ENCODE results near the gene ZNF205. TPM values are rescaled to one million over a fixed set of nuclear protein-coding genes. Genes with fewer than 3 reads are reported as not detected.

ZNF205 gene
- total and polyA plus RNA-seq, 2 of the 8 experiments (the other 6 are each of a cell fraction or from before 2014, with no cell fraction given), result 19.1 to 19.9 TPM

GRCh38 chr16:3086596-3087242 lies 25.7 kb upstream of the ZNF205 start:
- FAIRE-seq, result no peak
- 0 out of 2 replicates have a peak overlapping the region, but pooled peaks have one; percentile 7 for H2BK20ac ChIP-seq (ENCODE audit: low read length)
- CTCF ChIA-PET (ENCODE audit: partially characterized antibody), result interaction anchor here (1.0 to 36.8 kb wide), 16 partner anchors 9 to 115 kb away, joined by 3 to 619 read pairs (median 6); partner anchors contain the start of genes IL32, ZNF205, ZNF213 and ZSCAN10

More at GRCh38 chr16:3086596-3087242, 25.7 kb upstream of the ZNF205 start:
- no peak overlapping the region for H3K4me3 ChIP-seq (ENCODE audit: extremely low read depth in 1 of 4, insufficient read depth in 2 of 4, low read depth in 3 of 4, low read length in 4 of 4)
- H3K18ac ChIP-seq (ENCODE audit: extremely low read depth, low read length), result no peak overlapping the region
- no peak overlapping the region for H3K14ac ChIP-seq (ENCODE audit: insufficient read length)
- H3K23ac ChIP-seq (ENCODE audit: insufficient read length), result no peak overlapping the region
- peak overlapping the region; percentile 52; the same call in 1 of the 2 replicates for H2BK5ac ChIP-seq (ENCODE audit: low read depth, low read length)
- no peak overlapping the region for H2AFZ ChIP-seq (ENCODE audit: low read length)
- H4K8ac ChIP-seq (ENCODE audit: extremely low read depth, insufficient read depth, low read length), result peak overlapping the region; percentile 36; the same call in 1 of the 2 replicates
- H3K79me2 ChIP-seq (ENCODE audit: control insufficient read depth in 1 of 2, insufficient read depth in 2 of 2, low read length in 2 of 2), result peaks cover 0 to 5% of the 10 kb centered on the region in 2 experiments; a peak in 1 of 4 replicates
- H3K27ac ChIP-seq (ENCODE audit: low read depth, low read length), result no peak overlapping the region; the same call in 1 of the 2 replicates
- H3K4ac ChIP-seq (replicated peaks; ENCODE audit: insufficient read length, low read depth, low read length), result no peak overlapping the region
- no peak overlapping the region for H2BK120ac ChIP-seq (replicated peaks; ENCODE audit: low read depth, low read length)
- 89% methylated on average over 14 of the region's 14 CpGs; no CpG with 5 or more reads in 1 of the 2 experiments for WGBS, 2 experiments (ENCODE audit: extremely low coverage in 1 of 2, insufficient coverage in 1 of 2, insufficient read length in 1 of 2, insufficient replicate concordance in 2 of 2, low coverage in 1 of 2, low lambda C conversion rate in 2 of 2, missing lambda C conversion rate in 1 of 2)
- DNase-seq (ENCODE audit: low read depth in 1 of 2, low spot score in 2 of 2), result no peak
- H2BK12ac ChIP-seq (ENCODE audit: low read depth, low read length), result no peak overlapping the region
- POLR2A ChIA-PET (ENCODE audit: partially characterized antibody), result interaction anchor here (0.7 to 8.3 kb wide), 22 partner anchors 11 to 117 kb away, joined by 3 to 137 read pairs (median 5); partner anchors contain the start of genes CLDN6, HCFC1R1, IL32 and THOC6
- no peaks in the 10 kb centered on the region for H3K27me3 ChIP-seq (replicated peaks in 1 of 4; ENCODE audit: control insufficient read depth in 3 of 4, extremely low read depth in 1 of 4, insufficient read depth in 3 of 4, low read length in 3 of 4)
- H3K23me2 ChIP-seq (ENCODE audit: low read depth, low read length), result no peaks in the 10 kb centered on the region
- H4K91ac ChIP-seq (replicated peaks; ENCODE audit: insufficient read length, low read length), result no peak overlapping the region
- H3K4me1 ChIP-seq (replicated peaks in 1 of 4; ENCODE audit: control insufficient read depth in 3 of 4, insufficient read depth in 4 of 4, low read length in 3 of 4), result peaks cover 0 to 6% (median 5%) of the 10 kb centered on the region in 4 experiments; a peak in 6 of 7 replicates
- H4K20me1 ChIP-seq (replicated peaks in 1 of 2; ENCODE audit: control insufficient read depth in 1 of 2, insufficient read depth in 2 of 2, low read length in 2 of 2), result peaks cover 13 to 20% of the 10 kb centered on the region in 2 experiments
- no peak overlapping the region for H3K4me2 ChIP-seq (ENCODE audit: insufficient read depth in 1 of 2, low read depth in 2 of 2, low read length in 2 of 2)
- no peak for TF ChIP-seq NANOG (IDR thresholded peaks at IDR 0.05; ENCODE audit: insufficient read depth, low read depth, low read length, poor library complexity, severe bottlenecking)
- no peak for TF ChIP-seq SIX5 (IDR thresholded peaks at IDR 0.05; ENCODE audit: low read depth, low read length)
- TF ChIP-seq ZNF274 (IDR thresholded peaks at IDR 0.05; ENCODE audit: borderline replicate concordance, extremely low read depth, low read length), result no peak
- TF ChIP-seq JUN (IDR thresholded peaks at IDR 0.05; ENCODE audit: low read depth, low read length), result no peak
- TF ChIP-seq TBP (IDR thresholded peaks at IDR 0.05; ENCODE audit: low read depth, low read length), result no peak
- TF ChIP-seq POU5F1 (IDR thresholded peaks at IDR 0.05; ENCODE audit: low read depth, low read length), result no peak
- TF ChIP-seq SIRT6 (IDR thresholded peaks at IDR 0.05; ENCODE audit: low read length), result no peak
- TF ChIP-seq NRF1 (IDR thresholded peaks at IDR 0.05; ENCODE audit: low read depth, low read length), result no peak
- TF ChIP-seq CREB1 (IDR thresholded peaks at IDR 0.05), result no peak
- no peak for TF ChIP-seq MAFK (IDR thresholded peaks at IDR 0.05; ENCODE audit: low read depth, low read length)
- TF ChIP-seq BCL11A (IDR thresholded peaks at IDR 0.05; ENCODE audit: low read depth in 2 of 2, low read length in 2 of 2), result no peak
- TF ChIP-seq CHD2 (IDR thresholded peaks at IDR 0.05; ENCODE audit: low read length), result no peak
- TF ChIP-seq SP4 (IDR thresholded peaks at IDR 0.05; ENCODE audit: low read length), result no peak
- no peak for TF ChIP-seq SAP30 (IDR thresholded peaks at IDR 0.05; ENCODE audit: insufficient read depth, insufficient replicate concordance, low read length)
- no peak overlapping the region for H3K9ac ChIP-seq (replicated peaks in 1 of 4; ENCODE audit: extremely low read depth in 1 of 4, low read depth in 3 of 4, low read length in 3 of 4)
- H3K79me1 ChIP-seq (ENCODE audit: low read depth, low read length), result peaks cover 3% of the 10 kb centered on the region
- H2BK15ac ChIP-seq (ENCODE audit: low read length), result no peak overlapping the region
- no peak overlapping the region for H3K56ac ChIP-seq (replicated peaks; ENCODE audit: insufficient read length, low read depth, low read length)
- H3K9me3 ChIP-seq (ENCODE audit: insufficient read depth in 2 of 2, low read depth in 1 of 2, low read length in 1 of 2), result no peaks in the 10 kb centered on the region
- no peak overlapping the region for H4K5ac ChIP-seq (ENCODE audit: insufficient read length, low read depth, low read length)
- H3K36me3 ChIP-seq (ENCODE audit: control insufficient read depth in 2 of 4, insufficient read depth in 4 of 4, low read length in 3 of 4), result peaks cover 20 to 38% (median 30%) of the 10 kb centered on the region in 4 experiments
- H2AK5ac ChIP-seq (ENCODE audit: low read depth, low read length), result no peak overlapping the region

Measured in H1 (cell line).